Heart left ventricle (tissue), 13 donors: ENCODE data around the gene RPS6KA2.
"Not testable (repeated sequence)": the region's sequence is repeated elsewhere in the genome, so short reads cannot be mapped to it uniquely, and the experiment has no call there.

Source experiments
- POLR2A ChIP-seq, 2 donors: fragments of 450-650 bp; IDR thresholded peaks; one replicate each; pipeline ENCODE4 v1.6.1; 2017; ENCODE audit warnings: antibody characterized with exemption in 2 of 2, mild to moderate bottlenecking in 2 of 2, moderate library complexity in 2 of 2
- TF ChIP-seq, protein P1 (sequence below), 12 donors: fragments of 200-600 bp; sonication (generic) in 4 of 12; IDR thresholded peaks; one replicate each; pipeline versions ENCODE4 v1.5.0 to v1.8.0; 2018 to 2022; ENCODE audit warnings: antibody characterized with exemption in 12 of 12, mild to moderate bottlenecking in 5 of 12
- donor health status: ischemic (EF 13 %, LVEDD 7.1; RV severe dilation, severe dysfunction).
- donor health status: DM: no; HTN: yes; CAD: no.
- donor health status: DM: no; HTN: no; CAD: no.
- donor health status: ischemic (EF 25% LVEDD 6.9; RV normal size, moderate dysfunction).
- donor health status: ischemic (EF 25% LVEDD 5.7; RV mildly dilated, moderate dysfunction).
- donor health status: ischemic (EF 35%, LVEDD 5.7; RV mildly dilated, moderate dysfunction).
- donor health status: nonischemic (EF 11% LVEDD 7.7; RV severe dilation, severe dysfunction).
- donor health status: DM: yes; HTN: yes; CAD: no.
- donor health status: PGD.
- donor health status: ischemic (EF 29% LVEDD 5.4; RV normal size, mild dysfunction).
- donor health status: nonischemic (EF 23%, LVEDD 6.1; RV moderate dilation, normal function).

DNA sequence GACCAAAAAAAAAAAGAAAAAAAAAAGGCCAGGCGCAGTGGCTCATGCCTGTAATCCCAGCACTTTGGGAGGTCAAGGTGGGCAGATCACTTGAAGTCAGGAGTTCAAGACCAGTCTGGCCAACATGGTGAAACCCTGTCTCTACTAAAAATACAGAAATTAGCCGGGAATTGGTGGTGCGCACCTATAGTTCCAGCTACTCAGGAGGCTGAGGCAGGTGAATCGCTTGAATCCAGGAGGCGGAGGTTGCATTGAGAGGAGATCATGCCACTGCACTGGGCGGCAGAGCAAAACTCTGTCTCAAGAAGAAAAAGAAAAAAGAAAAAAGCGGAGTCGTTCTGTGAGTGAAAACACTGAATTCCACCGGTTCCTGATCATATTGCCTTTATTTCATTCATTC is 240.0 kb downstream of the RPS6KA2 start:
- TF ChIP-seq, protein P1, sequence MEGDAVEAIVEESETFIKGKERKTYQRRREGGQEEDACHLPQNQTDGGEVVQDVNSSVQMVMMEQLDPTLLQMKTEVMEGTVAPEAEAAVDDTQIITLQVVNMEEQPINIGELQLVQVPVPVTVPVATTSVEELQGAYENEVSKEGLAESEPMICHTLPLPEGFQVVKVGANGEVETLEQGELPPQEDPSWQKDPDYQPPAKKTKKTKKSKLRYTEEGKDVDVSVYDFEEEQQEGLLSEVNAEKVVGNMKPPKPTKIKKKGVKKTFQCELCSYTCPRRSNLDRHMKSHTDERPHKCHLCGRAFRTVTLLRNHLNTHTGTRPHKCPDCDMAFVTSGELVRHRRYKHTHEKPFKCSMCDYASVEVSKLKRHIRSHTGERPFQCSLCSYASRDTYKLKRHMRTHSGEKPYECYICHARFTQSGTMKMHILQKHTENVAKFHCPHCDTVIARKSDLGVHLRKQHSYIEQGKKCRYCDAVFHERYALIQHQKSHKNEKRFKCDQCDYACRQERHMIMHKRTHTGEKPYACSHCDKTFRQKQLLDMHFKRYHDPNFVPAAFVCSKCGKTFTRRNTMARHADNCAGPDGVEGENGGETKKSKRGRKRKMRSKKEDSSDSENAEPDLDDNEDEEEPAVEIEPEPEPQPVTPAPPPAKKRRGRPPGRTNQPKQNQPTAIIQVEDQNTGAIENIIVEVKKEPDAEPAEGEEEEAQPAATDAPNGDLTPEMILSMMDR (IDR thresholded peaks at IDR 0.05), result not testable (repeated sequence)
- not testable (repeated sequence) for TF ChIP-seq POLR2A (IDR thresholded peaks at IDR 0.05)
